Skeletal muscle tissue (tissue), 4 donors: Measurements from ENCODE around the gene LBR. TPM values are rescaled to one million over a fixed set of nuclear protein-coding genes. Genes with fewer than 3 reads are reported as not detected.

Experiments
- H3K27ac ChIP-seq: one replicate; pipeline ENCODE4 v1.7.0; 2013; ENCODE audit warnings: mild to moderate bottlenecking, low read depth, low read length, inconsistent platforms
- H3K27me3 ChIP-seq, 3 donors: one replicate each; pipeline ENCODE4 v1.7.0; 2013; ENCODE audit warnings: low read length in 3 of 3; ENCODE audit not compliant: control insufficient read depth in 3 of 3, insufficient read depth in 3 of 3
- H3K36me3 ChIP-seq, 3 donors: one replicate each; pipeline ENCODE4 v1.7.0; 2013; ENCODE audit warnings: low read length in 3 of 3; ENCODE audit not compliant: control insufficient read depth in 3 of 3, insufficient read depth in 3 of 3
- H3K4me1 ChIP-seq, 3 donors: one replicate each; pipeline ENCODE4 v1.7.0; 2013; ENCODE audit warnings: low read length in 3 of 3, mild to moderate bottlenecking in 3 of 3; ENCODE audit not compliant: control insufficient read depth in 3 of 3, insufficient read depth in 3 of 3
- H3K4me3 ChIP-seq, 3 donors: one replicate each; pipeline ENCODE4 v1.7.0; 2013; ENCODE audit warnings: low read length in 3 of 3
- H3K9ac ChIP-seq, 3 donors: one replicate each; pipeline ENCODE4 v1.7.0; 2013; ENCODE audit warnings: low read length in 3 of 3, mild to moderate bottlenecking in 3 of 3, moderate library complexity in 2 of 3, low read depth in 1 of 3
- H3K9me3 ChIP-seq, 3 donors: one replicate each; pipeline ENCODE4 v1.7.0; 2013; ENCODE audit warnings: low read length in 3 of 3; ENCODE audit not compliant: control insufficient read depth in 3 of 3
- total RNA-seq: library from RNA; depleted of rRNA; stranded (reverse); fragments of >200 nt; gene quantifications from one replicate; pipeline ENCODE4 v1.2.3, GENCODE V29; 2014
- donor health status: Osteomylitis.

The LBR gene
- total RNA-seq, 1 donor from 2014 or later, result 39.7 TPM

- Histone ChIP-seq H3K36me3 (no peaks in the 10 kb centered on the region), H3K4me1 (no peaks in the 10 kb centered on the region), H3K27me3 (no peaks in the 10 kb centered on the region), H3K9me3 (no peaks in the 10 kb centered on the region), H3K4me3 (no peak overlapping the region), H3K9ac (no peak overlapping the region), H3K27ac (no peak overlapping the region)
Observed at GRCh38 chr1:225380691-225381090, 47.1 kb downstream of the LBR start.

- no peaks in the 10 kb centered on the region for H3K36me3 ChIP-seq
- H3K9ac ChIP-seq, result no peak overlapping the region
- no peak overlapping the region for H3K4me3 ChIP-seq
- H3K9me3 ChIP-seq, result no peaks in the 10 kb centered on the region
- H3K27me3 ChIP-seq, result no peaks in the 10 kb centered on the region
- H3K4me1 ChIP-seq, result no peaks in the 10 kb centered on the region
- H3K27ac ChIP-seq, result no peak overlapping the region
Observed at GRCh38 chr1:225378880-225379279, 49.0 kb downstream of the LBR start.

GRCh38 chr1:225374996-225375395 is 52.8 kb downstream of the LBR start:
- Histone ChIP-seq H3K27me3 (no peaks in the 10 kb centered on the region), H3K27ac (no peak overlapping the region), H3K4me1 (no peaks in the 10 kb centered on the region), H3K9me3 (no peaks in the 10 kb centered on the region), H3K4me3 (no peak overlapping the region), H3K36me3 (no peaks in the 10 kb centered on the region), H3K9ac (no peak overlapping the region)

GRCh38 chr1:225373155-225373554 is 54.7 kb downstream of the LBR start:
- H3K4me3 ChIP-seq, result no peak overlapping the region
- H3K9ac ChIP-seq, result no peak overlapping the region

GRCh38 chr1:225371366-225372010 is 56.4 kb downstream of the LBR start:
- H3K9ac ChIP-seq, result no peak overlapping the region
- no peaks in the 10 kb centered on the region for H3K4me1 ChIP-seq
- no peaks in the 10 kb centered on the region for H3K36me3 ChIP-seq

More at GRCh38 chr1:225373155-225373554, 54.7 kb downstream of the LBR start:
- Histone ChIP-seq H3K4me1 (no peaks in the 10 kb centered on the region), H3K9me3 (no peaks in the 10 kb centered on the region), H3K27me3 (no peaks in the 10 kb centered on the region), H3K36me3 (no peaks in the 10 kb centered on the region), H3K27ac (no peak overlapping the region)

GRCh38 chr1:225368036-225368552 is 59.7 kb downstream of the LBR start:
- H3K27me3 ChIP-seq, result no peaks in the 10 kb centered on the region

More at GRCh38 chr1:225371366-225372010, 56.4 kb downstream of the LBR start:
- Histone ChIP-seq H3K27me3 (no peaks in the 10 kb centered on the region), H3K9me3 (no peaks in the 10 kb centered on the region), H3K27ac (no peak overlapping the region), H3K4me3 (no peak overlapping the region)

GRCh38 chr1:225366552-225366951 is 61.3 kb downstream of the LBR start:
- Histone ChIP-seq H3K4me3 (no peak overlapping the region), H3K4me1 (no peaks in the 10 kb centered on the region), H3K9ac (no peak overlapping the region), H3K36me3 (no peaks in the 10 kb centered on the region), H3K27ac (no peak overlapping the region), H3K27me3 (no peaks in the 10 kb centered on the region), H3K9me3 (no peaks in the 10 kb centered on the region)

More at GRCh38 chr1:225368036-225368552, 59.7 kb downstream of the LBR start:
- Histone ChIP-seq H3K9me3 (no peaks in the 10 kb centered on the region), H3K4me1 (no peaks in the 10 kb centered on the region), H3K36me3 (no peaks in the 10 kb centered on the region), H3K4me3 (no peak overlapping the region), H3K9ac (no peak overlapping the region), H3K27ac (no peak overlapping the region)

- H3K4me3 ChIP-seq, result no peak overlapping the region
- H3K27ac ChIP-seq, result no peak overlapping the region
- H3K4me1 ChIP-seq, result no peaks in the 10 kb centered on the region
- H3K36me3 ChIP-seq, result no peaks in the 10 kb centered on the region
- no peak overlapping the region for H3K9ac ChIP-seq
- no peaks in the 10 kb centered on the region for H3K27me3 ChIP-seq
- no peaks in the 10 kb centered on the region for H3K9me3 ChIP-seq
Observed at GRCh38 chr1:225366018-225366417, 61.8 kb downstream of the LBR start.

- Histone ChIP-seq H3K27me3 (no peaks in the 10 kb centered on the region), H3K9me3 (no peaks in the 10 kb centered on the region), H3K9ac (no peak overlapping the region), H3K4me3 (no peak overlapping the region), H3K27ac (no peak overlapping the region), H3K36me3 (no peaks in the 10 kb centered on the region), H3K4me1 (no peaks in the 10 kb centered on the region)
Observed at GRCh38 chr1:225364439-225364838, 63.4 kb downstream of the LBR start.

GRCh38 chr1:225362805-225363204 is 65.0 kb downstream of the LBR start:
- no peaks in the 10 kb centered on the region for H3K9me3 ChIP-seq
- no peaks in the 10 kb centered on the region for H3K27me3 ChIP-seq
- no peak overlapping the region for H3K27ac ChIP-seq
- H3K4me3 ChIP-seq, result no peak overlapping the region
- H3K9ac ChIP-seq, result no peak overlapping the region
- H3K4me1 ChIP-seq, result no peaks in the 10 kb centered on the region
- H3K36me3 ChIP-seq, result no peaks in the 10 kb centered on the region
